Measurements from ENCODE around the gene DACH1.

The DACH1 gene

DNA sequence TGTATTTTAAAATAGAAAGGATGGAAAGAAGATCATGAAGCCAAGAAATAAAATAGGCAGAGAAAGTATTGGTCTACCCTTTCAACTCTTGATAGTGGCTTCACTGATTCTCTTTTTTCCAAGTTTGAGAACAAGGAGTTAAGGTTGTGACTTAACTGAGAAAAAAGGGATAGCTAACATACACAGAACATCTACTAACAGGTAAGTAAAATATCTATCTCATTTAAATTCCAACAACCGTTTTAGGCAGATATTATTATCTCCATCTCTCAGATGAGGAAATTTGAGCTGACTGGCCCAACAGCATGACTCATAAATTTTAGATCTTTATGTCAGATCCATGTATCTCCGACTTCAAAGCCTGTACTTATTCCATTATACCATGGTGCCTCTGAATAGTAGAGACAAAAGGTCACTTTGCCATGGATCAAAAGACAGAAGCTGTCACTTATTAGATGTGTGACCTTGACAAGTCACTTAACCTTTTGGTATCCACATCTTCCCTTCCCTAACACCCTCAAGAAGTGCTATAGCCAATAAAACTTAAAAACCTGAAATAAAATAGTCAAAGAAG is 152.1 kb downstream of the DACH1 start:
- TF ChIP-seq, protein P1, sequence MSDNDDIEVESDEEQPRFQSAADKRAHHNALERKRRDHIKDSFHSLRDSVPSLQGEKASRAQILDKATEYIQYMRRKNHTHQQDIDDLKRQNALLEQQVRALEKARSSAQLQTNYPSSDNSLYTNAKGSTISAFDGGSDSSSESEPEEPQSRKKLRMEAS (IDR thresholded peaks at IDR 0.05; ENCODE audit: low read depth, low read length) = no peak
- TF ChIP-seq, protein P2, sequence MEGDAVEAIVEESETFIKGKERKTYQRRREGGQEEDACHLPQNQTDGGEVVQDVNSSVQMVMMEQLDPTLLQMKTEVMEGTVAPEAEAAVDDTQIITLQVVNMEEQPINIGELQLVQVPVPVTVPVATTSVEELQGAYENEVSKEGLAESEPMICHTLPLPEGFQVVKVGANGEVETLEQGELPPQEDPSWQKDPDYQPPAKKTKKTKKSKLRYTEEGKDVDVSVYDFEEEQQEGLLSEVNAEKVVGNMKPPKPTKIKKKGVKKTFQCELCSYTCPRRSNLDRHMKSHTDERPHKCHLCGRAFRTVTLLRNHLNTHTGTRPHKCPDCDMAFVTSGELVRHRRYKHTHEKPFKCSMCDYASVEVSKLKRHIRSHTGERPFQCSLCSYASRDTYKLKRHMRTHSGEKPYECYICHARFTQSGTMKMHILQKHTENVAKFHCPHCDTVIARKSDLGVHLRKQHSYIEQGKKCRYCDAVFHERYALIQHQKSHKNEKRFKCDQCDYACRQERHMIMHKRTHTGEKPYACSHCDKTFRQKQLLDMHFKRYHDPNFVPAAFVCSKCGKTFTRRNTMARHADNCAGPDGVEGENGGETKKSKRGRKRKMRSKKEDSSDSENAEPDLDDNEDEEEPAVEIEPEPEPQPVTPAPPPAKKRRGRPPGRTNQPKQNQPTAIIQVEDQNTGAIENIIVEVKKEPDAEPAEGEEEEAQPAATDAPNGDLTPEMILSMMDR (IDR thresholded peaks at IDR 0.05; ENCODE audit: low read depth, low read length) = no peak
- no peak for TF ChIP-seq MYC (IDR thresholded peaks at IDR 0.05; ENCODE audit: low read depth, low read length)
- TF ChIP-seq POLR2A (IDR thresholded peaks at IDR 0.05; ENCODE audit: extremely low read depth, insufficient read length) = no peak
- no peak overlapping the region for H3K4me3 ChIP-seq (ENCODE audit: low read depth, low read length)
- DNase-seq (ENCODE audit: low read depth) = no peak

DNA sequence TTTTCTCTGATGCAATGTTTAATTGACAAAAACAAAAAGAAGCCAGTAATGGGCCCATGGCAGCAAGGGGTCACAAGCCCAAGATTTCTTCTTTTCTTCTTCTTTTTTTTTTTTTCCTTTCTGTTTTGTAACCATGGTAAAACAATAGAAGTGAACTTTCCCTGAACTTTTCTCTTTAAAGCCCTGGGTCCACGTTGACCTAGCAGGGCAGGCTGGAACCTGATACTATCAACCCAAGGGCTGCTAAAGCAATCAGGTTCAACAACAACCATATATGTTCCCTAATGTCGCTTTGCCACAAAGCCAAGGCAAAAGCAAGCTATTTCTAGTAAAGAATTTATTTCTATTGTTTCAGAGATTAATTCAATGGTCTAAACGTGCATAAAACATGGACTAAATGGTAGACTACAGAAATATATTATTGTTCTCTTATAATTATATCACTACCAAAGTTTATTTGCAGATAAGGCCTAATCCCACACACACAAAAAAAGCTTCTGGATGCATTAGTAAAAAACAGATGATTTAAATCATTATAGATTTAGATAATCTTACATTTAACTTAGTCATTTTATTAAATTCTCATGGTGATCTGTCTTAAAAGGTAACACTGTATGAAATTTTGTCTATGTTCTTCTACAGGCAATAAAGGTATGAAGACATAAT is 153.9 kb downstream of the DACH1 start:
- H3K4me3 ChIP-seq (ENCODE audit: low read depth, low read length) = no peak overlapping the region
- TF ChIP-seq POLR2A (IDR thresholded peaks at IDR 0.05; ENCODE audit: extremely low read depth, insufficient read length) (no peak), MYC (IDR thresholded peaks at IDR 0.05; ENCODE audit: low read depth, low read length) (no peak)
- TF ChIP-seq, protein P1 (IDR thresholded peaks at IDR 0.05; ENCODE audit: low read depth, low read length) = no peak
- TF ChIP-seq, protein P2 (IDR thresholded peaks at IDR 0.05; ENCODE audit: low read depth, low read length) = no peak
- DNase-seq (ENCODE audit: low read depth) = peak; percentile 42

DNA sequence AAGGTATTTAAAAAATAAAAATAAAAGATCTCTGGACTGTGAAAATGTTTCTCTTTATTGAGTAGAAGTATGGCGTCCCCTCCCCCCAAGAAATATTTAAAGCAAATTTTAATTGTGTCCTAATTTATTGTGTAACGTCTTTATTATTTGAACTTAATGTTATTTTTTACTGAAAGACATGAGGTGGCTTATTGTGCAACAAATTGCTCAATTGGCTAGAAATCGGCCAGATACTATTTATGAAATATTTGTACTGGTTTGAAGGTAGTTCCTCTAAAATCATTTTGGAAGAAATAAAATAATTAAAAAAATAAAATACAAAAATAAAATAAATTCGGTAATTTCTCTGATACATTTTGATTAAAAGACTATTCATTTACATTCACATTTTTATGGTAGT is 162.3 kb downstream of the DACH1 start:
- no peak for TF ChIP-seq MYC (IDR thresholded peaks at IDR 0.05; ENCODE audit: low read depth, low read length)
- TF ChIP-seq, protein P2 (IDR thresholded peaks at IDR 0.05; ENCODE audit: low read depth, low read length) = no peak
- no peak for TF ChIP-seq POLR2A (IDR thresholded peaks at IDR 0.05; ENCODE audit: extremely low read depth, insufficient read length)
- TF ChIP-seq, protein P1 (IDR thresholded peaks at IDR 0.05; ENCODE audit: low read depth, low read length) = no peak
- peak; percentile 70 for DNase-seq (ENCODE audit: low read depth)
- no peak overlapping the region for H3K4me3 ChIP-seq (ENCODE audit: low read depth, low read length)

DNA sequence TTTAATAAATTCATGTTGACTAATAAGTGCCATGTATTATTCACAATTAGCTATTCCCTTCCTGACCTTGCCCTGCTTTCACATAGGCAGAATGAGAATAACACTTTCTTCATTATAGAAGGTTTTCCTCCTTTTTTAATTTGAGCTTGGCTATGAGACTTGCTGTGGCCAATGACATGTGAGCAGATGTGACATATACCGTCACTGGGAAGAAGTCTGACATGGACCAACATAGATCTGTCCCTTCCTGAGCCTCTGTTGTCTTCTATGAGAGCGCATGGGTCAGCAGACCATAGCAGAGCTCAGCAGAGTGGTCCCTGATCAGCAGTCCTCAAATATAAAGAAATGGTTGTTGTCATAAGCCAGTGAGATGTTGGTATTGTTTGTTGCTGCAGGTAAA is 163.9 kb downstream of the DACH1 start:
- no peak overlapping the region for H3K4me3 ChIP-seq (ENCODE audit: low read depth, low read length)
- DNase-seq (ENCODE audit: low read depth) = no peak
- TF ChIP-seq POLR2A (IDR thresholded peaks at IDR 0.05; ENCODE audit: extremely low read depth, insufficient read length) = no peak
- TF ChIP-seq, protein P1 (IDR thresholded peaks at IDR 0.05; ENCODE audit: low read depth, low read length) = no peak
- TF ChIP-seq, protein P2 (IDR thresholded peaks at IDR 0.05; ENCODE audit: low read depth, low read length) = no peak
- no peak for TF ChIP-seq MYC (IDR thresholded peaks at IDR 0.05; ENCODE audit: low read depth, low read length)

DNA sequence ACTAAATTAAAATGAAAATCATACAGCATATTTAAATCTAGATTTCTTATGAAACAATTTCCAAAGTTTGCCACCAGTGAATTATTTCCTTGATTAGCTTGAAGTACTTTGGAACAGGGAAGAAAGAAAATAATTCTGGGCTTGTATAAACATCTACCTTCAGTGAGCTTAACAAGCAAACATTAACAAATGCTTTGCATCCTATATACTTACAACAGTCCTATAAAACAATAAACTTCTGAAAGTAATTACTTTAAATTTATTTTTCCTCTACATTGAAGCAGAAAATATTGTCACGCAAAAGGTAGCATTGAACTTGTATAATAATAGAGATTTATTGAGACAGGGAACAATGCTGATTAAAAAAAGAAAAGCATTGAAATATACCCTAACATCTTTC is 164.8 kb downstream of the DACH1 start:
- DNase-seq (ENCODE audit: low read depth) = no peak
- H3K4me3 ChIP-seq (ENCODE audit: low read depth, low read length) = no peak overlapping the region
- no peak for TF ChIP-seq MYC (IDR thresholded peaks at IDR 0.05; ENCODE audit: low read depth, low read length)
- TF ChIP-seq, protein P1 (IDR thresholded peaks at IDR 0.05; ENCODE audit: low read depth, low read length) = no peak
- no peak for TF ChIP-seq POLR2A (IDR thresholded peaks at IDR 0.05; ENCODE audit: extremely low read depth, insufficient read length)
- TF ChIP-seq, protein P2 (IDR thresholded peaks at IDR 0.05; ENCODE audit: low read depth, low read length) = no peak

Data from NB4 (cell line).